Measurements from ENCODE around the gene ERN1. TPM values are rescaled to one million over a fixed set of nuclear protein-coding genes. Genes with fewer than 3 reads are reported as not detected.

Gene ERN1
- total and polyA plus RNA-seq, 2 donors (not counting 3 experiments of a cell fraction or from before 2014, with no cell fraction given) = 9.1 to 21.5 TPM

- no peaks in the 10 kb centered on the region for H3K79me2 ChIP-seq (ENCODE audit: control insufficient read depth, insufficient read depth, low read length)
- DNase-seq (ENCODE audit: low read depth, low spot score) = no peak
- H3K9me1 ChIP-seq (replicated peaks; ENCODE audit: control insufficient read depth, extremely low read depth, insufficient read depth, low read length) = no peaks in the 10 kb centered on the region
- H3K27ac ChIP-seq (ENCODE audit: insufficient read depth, low read depth, low read length) = no peak overlapping the region
- no TSS peak for BruUV-seq (replicated peaks)
- H3K9me3 ChIP-seq (replicated peaks; ENCODE audit: control insufficient read depth, insufficient read depth, low read length) = no peaks in the 10 kb centered on the region
- H3K4me2 ChIP-seq (ENCODE audit: insufficient read depth, low read length) = no peak overlapping the region
- no peaks in the 10 kb centered on the region for H3K36me3 ChIP-seq (ENCODE audit: control insufficient read depth in 2 of 2, extremely low read depth in 1 of 2, insufficient read depth in 2 of 2, low read length in 2 of 2)
- no peak for FAIRE-seq
- ChIA-PET POLR2A (no interaction called here), CTCF (no interaction called here)
- no peaks in the 10 kb centered on the region for H3K27me3 ChIP-seq (ENCODE audit: control insufficient read depth in 2 of 2, insufficient read depth in 2 of 2, low read length in 2 of 2)
- no peak overlapping the region for H3K9ac ChIP-seq (replicated peaks; ENCODE audit: extremely low read depth, insufficient read depth, low read length)
- TF ChIP-seq CTCF (IDR thresholded peaks at IDR 0.05; ENCODE audit: extremely low read depth in 1 of 2, insufficient read depth in 1 of 2, low read depth in 1 of 2, low read length in 2 of 2) (no peak), GATA2 (IDR thresholded peaks at IDR 0.05; ENCODE audit: insufficient read depth, insufficient read length, low read depth, low read length) (no peak), JUN (IDR thresholded peaks at IDR 0.05; ENCODE audit: borderline replicate concordance, insufficient read depth, insufficient read length, low read depth) (no peak)
- no peaks in the 10 kb centered on the region for H4K20me1 ChIP-seq (replicated peaks; ENCODE audit: control insufficient read depth, extremely low read depth, insufficient read depth, low read length)
- H2AFZ ChIP-seq (ENCODE audit: low read depth, low read length) = no peak overlapping the region
- intact Hi-C loops (cut with micrococcal nuclease) = no loop called here
- H3K4me3 ChIP-seq (replicated peaks in 1 of 3; ENCODE audit: insufficient read depth in 1 of 3, low read depth in 1 of 3, low read length in 3 of 3) = no peak overlapping the region
- H3K4me1 ChIP-seq (ENCODE audit: control insufficient read depth, extremely low read depth, insufficient read depth, low read length) = no peaks in the 10 kb centered on the region
- dilution Hi-C loops (cut with MboI; ENCODE audit: extremely low pct_ligation_motif_present, low sequenced_read_pairs) = loop anchor here (25.0 kb wide), 1 partner anchor 101 kb away; no protein-coding TSS in a partner anchor
Measured at GRCh38 chr17:64138441-64138840, 8.5 kb upstream of the ERN1 start.

GRCh38 chr17:64135000-64135399, 5.1 kb upstream of the ERN1 start:
- Histone ChIP-seq H3K4me1 (ENCODE audit: control insufficient read depth, extremely low read depth, insufficient read depth, low read length) (peaks cover 11% of the 10 kb centered on the region), H3K4me2 (ENCODE audit: insufficient read depth, low read length) (no peak overlapping the region), H3K36me3 (ENCODE audit: control insufficient read depth in 2 of 2, extremely low read depth in 1 of 2, insufficient read depth in 2 of 2, low read length in 2 of 2) (no peaks in the 10 kb centered on the region), H2AFZ (ENCODE audit: low read depth, low read length) (no peak overlapping the region), H3K9ac (replicated peaks; ENCODE audit: extremely low read depth, insufficient read depth, low read length) (no peak overlapping the region), H3K27ac (ENCODE audit: insufficient read depth, low read depth, low read length) (no peak overlapping the region), H4K20me1 (replicated peaks; ENCODE audit: control insufficient read depth, extremely low read depth, insufficient read depth, low read length) (no peaks in the 10 kb centered on the region), H3K4me3 (replicated peaks in 1 of 3; ENCODE audit: insufficient read depth in 1 of 3, low read depth in 1 of 3, low read length in 3 of 3) (no peak overlapping the region), H3K79me2 (ENCODE audit: control insufficient read depth, insufficient read depth, low read length) (no peaks in the 10 kb centered on the region), H3K9me1 (replicated peaks; ENCODE audit: control insufficient read depth, extremely low read depth, insufficient read depth, low read length) (no peaks in the 10 kb centered on the region), H3K9me3 (replicated peaks; ENCODE audit: control insufficient read depth, insufficient read depth, low read length) (no peaks in the 10 kb centered on the region), H3K27me3 (ENCODE audit: control insufficient read depth in 2 of 2, insufficient read depth in 2 of 2, low read length in 2 of 2) (no peaks in the 10 kb centered on the region)
- FAIRE-seq (no peak), DNase-seq (ENCODE audit: low read depth, low spot score) (no peak)
- POLR2A ChIA-PET = no interaction called here
- TF ChIP-seq, protein P1, sequence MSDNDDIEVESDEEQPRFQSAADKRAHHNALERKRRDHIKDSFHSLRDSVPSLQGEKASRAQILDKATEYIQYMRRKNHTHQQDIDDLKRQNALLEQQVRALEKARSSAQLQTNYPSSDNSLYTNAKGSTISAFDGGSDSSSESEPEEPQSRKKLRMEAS (IDR thresholded peaks at IDR 0.05; ENCODE audit: insufficient read depth, insufficient read length) = no peak
- TF ChIP-seq JUN (IDR thresholded peaks at IDR 0.05; ENCODE audit: borderline replicate concordance, insufficient read depth, insufficient read length, low read depth) (no peak), MYC (IDR thresholded peaks at IDR 0.05; ENCODE audit: low read depth, low read length) (no peak), GATA2 (IDR thresholded peaks at IDR 0.05; ENCODE audit: insufficient read depth, insufficient read length, low read depth, low read length) (no peak), POLR2A (IDR thresholded peaks at IDR 0.05; ENCODE audit: low read depth, low read length) (no peak), EZH2 (IDR thresholded peaks at IDR 0.05; ENCODE audit: borderline replicate concordance, low read depth, low read length, severe bottlenecking) (no peak)
- dilution Hi-C loops (cut with MboI; ENCODE audit: extremely low pct_ligation_motif_present, low sequenced_read_pairs) (loop anchor here (25.0 kb wide), 1 partner anchor 98 kb away; no protein-coding TSS in a partner anchor), intact Hi-C loops (cut with micrococcal nuclease) (no loop called here)
- CTCF ChIA-PET = interaction anchor here (0.8 to 10.7 kb wide), 5 partner anchors 72 to 224 kb away, joined by 3 to 802 read pairs (median 33); partner anchors contain the start of genes CSHL1, GH1 and ICAM2
- BruUV-seq (replicated peaks) = no TSS peak
